HG03095 (cell line): ENCODE results near the gene OGFOD3.

Experiments used
- ATAC-seq: cut with Tn5 transposase; IDR thresholded peaks from one replicate; pipeline ENCODE4 v1.9.1; 2021; ENCODE audit warnings: moderate library complexity; ENCODE audit not compliant: unreplicated experiment

Gene OGFOD3

DNA sequence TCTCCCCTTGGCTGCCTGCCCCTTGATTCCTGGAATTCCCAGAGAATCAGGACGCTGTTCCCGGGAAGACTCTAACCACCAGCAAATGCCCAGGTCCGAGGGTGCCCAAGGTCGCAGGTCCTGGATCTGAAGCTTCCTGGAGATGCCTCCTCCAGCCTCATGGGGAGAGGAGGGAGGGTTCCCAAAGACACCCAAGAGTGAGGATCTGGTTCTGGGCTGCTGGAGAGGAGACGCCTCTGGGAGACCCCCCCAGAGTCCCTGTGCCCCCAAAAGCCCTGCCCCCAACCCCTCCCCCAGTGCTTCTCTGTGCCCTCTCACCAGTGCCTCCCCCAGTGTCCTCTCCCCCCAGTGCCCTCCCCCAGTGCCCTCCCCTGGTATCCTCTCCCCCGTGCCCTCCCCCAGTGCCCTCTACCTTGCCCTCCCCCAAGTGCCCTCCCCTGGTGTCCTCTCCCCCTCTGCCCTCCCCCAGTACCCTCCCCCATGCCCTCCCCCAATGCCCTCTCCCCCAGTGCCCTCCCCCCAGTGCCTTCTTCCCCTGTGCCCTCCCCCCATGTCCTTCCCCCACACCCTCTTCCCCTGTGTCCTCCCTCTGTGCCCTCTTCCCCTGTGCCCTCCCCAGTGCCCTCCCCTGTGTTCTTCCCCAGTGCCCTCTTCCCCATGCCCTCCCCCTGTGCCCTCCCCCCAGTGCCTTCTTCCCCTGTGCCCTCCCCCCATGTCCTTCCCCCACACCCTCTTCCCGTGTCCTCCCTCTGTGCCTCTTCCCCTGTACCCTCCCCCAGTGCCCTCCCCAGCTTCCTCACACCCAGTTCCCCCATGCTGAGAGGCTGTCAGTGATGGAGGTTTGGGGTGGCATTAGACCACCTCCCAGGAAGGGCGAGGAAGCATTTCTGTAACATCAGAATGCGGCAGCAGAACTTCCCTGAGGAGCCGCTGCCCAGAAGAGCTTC is 78.5 kb downstream of the OGFOD3 start:
- no peak for ATAC-seq
